Measurements from ENCODE around the gene IFI27L1. TPM values are rescaled to one million over a fixed set of nuclear protein-coding genes. Genes with fewer than 3 reads are reported as not detected.
A peak's percentile ranks its signal among the peaks of the same experiment; 100 is the strongest.

Gene IFI27L1
- polyA plus RNA-seq, 3 donors: 2.1 to 3.1 (median 2.2) TPM

- H3K36me3 ChIP-seq (replicated peaks in 1 of 2; ENCODE audit: control insufficient read depth in 1 of 2, insufficient read depth in 2 of 2, low read length in 2 of 2): peaks cover 90 to 96% of the 10 kb centered on the region in 2 donors
- H3K4me1 Mint-ChIP-seq: no peaks in the 10 kb centered on the region
- no peak for DNase-seq
- H3K27me3 Mint-ChIP-seq (ENCODE audit: low read depth in 3 of 3): no peaks in the 10 kb centered on the region
- H3K4me3 ChIP-seq (replicated peaks in 1 of 3; ENCODE audit: low read depth in 2 of 3, low read length in 3 of 3): no peak overlapping the region
- intact Hi-C loops (cut with micrococcal nuclease): no loop called here
- no peak overlapping the region for H3K9ac ChIP-seq (ENCODE audit: insufficient read depth, low read length, poor library complexity, severe bottlenecking)
- no peaks in the 10 kb centered on the region for H4K20me1 ChIP-seq (ENCODE audit: insufficient read depth, low read length)
- H3K27ac Mint-ChIP-seq: peak overlapping the region in 1 of 7 donors; percentile 33
- no peaks in the 10 kb centered on the region for H3K79me2 ChIP-seq (ENCODE audit: insufficient read depth, low read length)
- 93% methylated on average over 2 of the region's 3 CpGs for WGBS (ENCODE audit: insufficient coverage)
- TF ChIP-seq CTCF (IDR thresholded peaks at IDR 0.05): no peak
- no peaks in the 10 kb centered on the region for H3K9me3 Mint-ChIP-seq
- no peak overlapping the region for H3K27ac ChIP-seq (ENCODE audit: low read depth in 1 of 2, low read length in 2 of 2)
- no peak overlapping the region for H3K4me3 Mint-ChIP-seq
- H3K4me1 ChIP-seq (ENCODE audit: control insufficient read depth in 1 of 2, insufficient read depth in 2 of 2, low read length in 2 of 2): no peaks in the 10 kb centered on the region
- no peaks in the 10 kb centered on the region for H3K9me3 ChIP-seq (replicated peaks in 1 of 2; ENCODE audit: control insufficient read depth in 1 of 2, insufficient read depth in 1 of 2, low read length in 2 of 2)
- no peak overlapping the region for H3K4me2 ChIP-seq (replicated peaks; ENCODE audit: extremely low read depth, low read length, poor library complexity, severe bottlenecking)
- H3K36me3 Mint-ChIP-seq: peaks cover 89 to 96% of the 10 kb centered on the region in 2 donors
- no peak overlapping the region for H2AFZ ChIP-seq (ENCODE audit: insufficient read depth, low read depth, low read length, poor library complexity, severe bottlenecking)
- H3K27me3 ChIP-seq (ENCODE audit: control insufficient read depth in 2 of 2, insufficient read depth in 2 of 2, low read length in 2 of 2): no peaks in the 10 kb centered on the region
Observed at GRCh38 chr14:94051779-94052178, 29.3 kb upstream of the IFI27L1 start.

- no peak overlapping the region for H3K9ac ChIP-seq (ENCODE audit: insufficient read depth, low read length, poor library complexity, severe bottlenecking)
- H3K79me2 ChIP-seq (ENCODE audit: insufficient read depth, low read length): no peaks in the 10 kb centered on the region
- Mint-ChIP-seq H3K27me3 (ENCODE audit: low read depth in 3 of 3) (no peaks in the 10 kb centered on the region), H3K4me3 (no peak overlapping the region), H3K4me1 (no peaks in the 10 kb centered on the region), H3K36me3 (peaks cover 91 to 97% of the 10 kb centered on the region in 2 donors), H3K9me3 (no peaks in the 10 kb centered on the region), H3K27ac (peak overlapping the region in 1 of 7 donors; percentile 33)
- no peak for TF ChIP-seq CTCF (IDR thresholded peaks at IDR 0.05)
- no peak overlapping the region for H3K27ac ChIP-seq (ENCODE audit: low read depth in 1 of 2, low read length in 2 of 2)
- no peak overlapping the region for H3K4me2 ChIP-seq (replicated peaks; ENCODE audit: extremely low read depth, low read length, poor library complexity, severe bottlenecking)
- no peak for DNase-seq
- no peaks in the 10 kb centered on the region for H3K9me3 ChIP-seq (replicated peaks in 1 of 2; ENCODE audit: control insufficient read depth in 1 of 2, insufficient read depth in 1 of 2, low read length in 2 of 2)
- peaks cover 90 to 96% of the 10 kb centered on the region in 2 donors for H3K36me3 ChIP-seq (replicated peaks in 1 of 2; ENCODE audit: control insufficient read depth in 1 of 2, insufficient read depth in 2 of 2, low read length in 2 of 2)
- H2AFZ ChIP-seq (ENCODE audit: insufficient read depth, low read depth, low read length, poor library complexity, severe bottlenecking): no peak overlapping the region
- H4K20me1 ChIP-seq (ENCODE audit: insufficient read depth, low read length): no peaks in the 10 kb centered on the region
- 83% methylated on average over 1 of the region's 1 CpG for WGBS (ENCODE audit: insufficient coverage)
- no peaks in the 10 kb centered on the region for H3K27me3 ChIP-seq (ENCODE audit: control insufficient read depth in 2 of 2, insufficient read depth in 2 of 2, low read length in 2 of 2)
- H3K4me1 ChIP-seq (ENCODE audit: control insufficient read depth in 1 of 2, insufficient read depth in 2 of 2, low read length in 2 of 2): no peaks in the 10 kb centered on the region
- no peak overlapping the region for H3K4me3 ChIP-seq (replicated peaks in 1 of 3; ENCODE audit: low read depth in 2 of 3, low read length in 3 of 3)
- intact Hi-C loops (cut with micrococcal nuclease): no loop called here
Observed at GRCh38 chr14:94052199-94052598, 28.9 kb upstream of the IFI27L1 start.

Measured in CD14-positive monocyte (primary cell).